GM12878 (cell line): ENCODE results near the gene RERE. TPM values are rescaled to one million over a fixed set of nuclear protein-coding genes. Genes with fewer than 3 reads are reported as not detected.

Source experiments
- ATAC-seq: fragments of 200-7000 bp; cut with Tn5 transposase; 3 replicates; pipeline ENCODE4 v1.9.1; 2020; ENCODE audit warnings: mild to moderate bottlenecking, moderate library complexity
- BruUV-seq: library from RNA; stranded (reverse); fragments of 400-500 nt; replicated peaks from 2 replicates; lab custom pipeline; 2021; lab: Mats Ljungman, UMichigan
- CTCF ChIA-PET: fragments of 300-600 bp; sonication (Branson Sonifier 250); formaldehyde crosslinking; extraction: SDS; loops from one replicate; lab custom pipeline; 2021; ENCODE audit warnings: inconsistent platforms; lab: Yijun Ruan, JAX
- POLR2A ChIA-PET: fragments of 350-600 bp; formaldehyde crosslinking; extraction: SDS; loops from one replicate; lab custom pipeline; 2021; ENCODE audit warnings: inconsistent platforms; lab: Charles Lee
- RAD21 ChIA-PET: fragments of 300-600 bp; sonication (Branson Sonifier 250); formaldehyde crosslinking; loops from one replicate; lab custom pipeline; 2023; ENCODE audit warnings: antibody characterized with exemption; ENCODE audit not compliant: unreplicated experiment; lab: Charles Lee
- SMC1A ChIA-PET: fragments of 300-600 bp; sonication (Branson Sonifier 250); formaldehyde crosslinking; loops from one replicate; lab custom pipeline; 2023; ENCODE audit not compliant: unreplicated experiment, uncharacterized antibody; lab: Charles Lee
- DNase-seq: peaks from one replicate; pipeline ENCODE4 v3.0.0-alpha.2; 2011; ENCODE audit warnings: low read depth, low spot score
- FAIRE-seq: peaks from 3 replicates; lab custom pipeline; 2011; peaks lifted over from hg19 to GRCh38; lab: Jason Lieb, UNC
- H2AFZ ChIP-seq: 2 replicates; pipeline ENCODE4 v1.6.0; 2011; ENCODE audit warnings: low read depth, low read length, control low read depth; ENCODE audit not compliant: control insufficient read depth
- H3K27ac ChIP-seq: 2 replicates; pipeline ENCODE4 v1.5.1; 2011; ENCODE audit warnings: control low read depth; ENCODE audit not compliant: control insufficient read depth, insufficient read depth
- H3K27me3 ChIP-seq, 2 experiments: replicated peaks in 1 of 2; 2 replicates each; pipeline versions ENCODE4 v1.6.0 to v1.6.1; 2011; ENCODE audit warnings: low read length in 1 of 2; ENCODE audit not compliant: control insufficient read depth in 2 of 2, insufficient read depth in 2 of 2
- H3K36me3 ChIP-seq, 2 experiments: 2 replicates each; pipeline ENCODE4 v1.5.1; 2011; ENCODE audit warnings: low read length in 1 of 2; ENCODE audit not compliant: control insufficient read depth in 2 of 2, insufficient read depth in 2 of 2
- H3K4me1 ChIP-seq: 2 replicates; pipeline ENCODE4 v1.6.1; 2011; ENCODE audit warnings: mild to moderate bottlenecking, low read length, moderate library complexity, mixed read lengths; ENCODE audit not compliant: control insufficient read depth, insufficient read depth
- H3K4me2 ChIP-seq: 2 replicates; pipeline ENCODE4 v1.6.0; 2011; ENCODE audit warnings: control low read depth; ENCODE audit not compliant: control insufficient read depth, insufficient read depth
- H3K4me3 ChIP-seq: fragments of 200-600 bp; sonication (generic); 2 replicates; pipeline ENCODE4 v1.5.1; 2016
- H3K79me2 ChIP-seq: 2 replicates; pipeline ENCODE4 v1.6.0; 2011; ENCODE audit warnings: low read length; ENCODE audit not compliant: control insufficient read depth, insufficient read depth
- H3K9ac ChIP-seq: 2 replicates; pipeline ENCODE4 v1.8.0; 2011; ENCODE audit warnings: low read length, control low read depth, mixed read lengths; ENCODE audit not compliant: control insufficient read depth, insufficient read depth
- H3K9me3 ChIP-seq: replicated peaks from 3 replicates; pipeline ENCODE4 v1.5.1; 2011; ENCODE audit warnings: mild to moderate bottlenecking, low read length; ENCODE audit not compliant: control insufficient read depth, insufficient read depth
- H4K20me1 ChIP-seq: 2 replicates; pipeline ENCODE4 v1.6.0; 2011; ENCODE audit not compliant: control insufficient read depth, insufficient read depth
- BHLHE40 ChIP-seq, 2 experiments: fragments of 450-650 bp in 1 of 2; IDR thresholded peaks; 2 replicates each; pipeline ENCODE4 v1.6.1; 2011 to 2017; ENCODE audit warnings: low read depth in 2 of 2, borderline replicate concordance in 1 of 2, improper control_type of control experiment in 1 of 2, low read length in 1 of 2, mild to moderate bottlenecking in 1 of 2
- E4F1 ChIP-seq: fragments of 450-650 bp; IDR thresholded peaks from 2 replicates; pipeline ENCODE4 v1.6.1; 2018; ENCODE audit warnings: borderline replicate concordance, mild to moderate bottlenecking; ENCODE audit not compliant: partially characterized antibody
- EED ChIP-seq: sonication (generic); IDR thresholded peaks from 2 replicates; pipeline ENCODE4 v1.6.1; 2016; ENCODE audit warnings: antibody characterized with exemption, low read depth
- HDGF ChIP-seq: fragments of 450-650 bp; IDR thresholded peaks from 2 replicates; pipeline ENCODE4 v1.6.1; 2016; ENCODE audit warnings: antibody characterized with exemption
- IKZF2 ChIP-seq, 2 experiments: fragments of 450-650 bp; IDR thresholded peaks; 2 replicates each; pipeline ENCODE4 v1.6.1; 2017; ENCODE audit warnings: mild to moderate bottlenecking in 2 of 2, moderate library complexity in 2 of 2
- NR2C2 ChIP-seq: IDR thresholded peaks from 2 replicates; pipeline ENCODE4 v1.6.1; 2011; ENCODE audit warnings: borderline replicate concordance, low read depth; ENCODE audit not compliant: control insufficient read depth, insufficient read length
- POU2F2 ChIP-seq: IDR thresholded peaks from 3 replicates; pipeline ENCODE4 v1.6.1; 2011; ENCODE audit warnings: low read depth, mild to moderate bottlenecking, low read length, borderline replicate concordance
- PRDM15 ChIP-seq: fragments of 450-650 bp; formaldehyde crosslinking; IDR thresholded peaks from 2 replicates; pipeline ENCODE4 v1.4.0; 2020; ENCODE audit warnings: mild to moderate bottlenecking, moderate library complexity
- RELB ChIP-seq: fragments of 450-650 bp; IDR thresholded peaks from 2 replicates; pipeline ENCODE4 v1.6.1; 2017; ENCODE audit warnings: low read depth, mild to moderate bottlenecking, moderate library complexity
- WGBS: methylation state at CpG from one replicate; pipeline ENCODE4 v1.1.6; 2016; ENCODE audit warnings: low lambda C conversion rate; ENCODE audit not compliant: insufficient replicate concordance, insufficient coverage; ENCODE audit errors: missing lambda C conversion rate; 5-methylcytosine and 5-hydroxymethylcytosine counted together
- in situ Hi-C: fragments of 300-500 bp; cut with MboI; formaldehyde crosslinking; loops from 9 replicates; pipeline ENCODE4 v1.14.3; 2018; ENCODE audit warnings: mixed read lengths
- intact Hi-C: fragments of 100-400 bp; cut with micrococcal nuclease; formaldehyde crosslinking; loops from one replicate; pipeline ENCODE4 v1.14.2; 2022; ENCODE audit not compliant: unreplicated experiment
- polyA plus RNA-seq, 11 experiments: library from polyadenylated mRNA; depleted of rRNA in 4 of 11; unstranded in 6 of 11; stranded (reverse) in 5 of 11; fragments of >200 nt; fragmentation: Nextera tagmentation in 4 of 11; fragmentation: Illumina TruSeq in 1 of 11; extraction: Ambion mirVana in 4 of 11; extraction: Trizol in 1 of 11; gene quantifications; 1 replicate in 1 of 11; 2 replicates in 10 of 11; pipeline versions ENCODE4 v1.2.1 to v1.2.3, GENCODE V29; 2011 to 2016; ENCODE audit warnings: inconsistent platforms in 2 of 11, missing spikeins in 2 of 11, low read depth in 1 of 11
- total RNA-seq, 4 experiments: library from RNA; depleted of rRNA in 3 of 4; stranded (reverse); fragments of >200 nt in 3 of 4; fragmentation: Illumina TruSeq in 1 of 4; extraction: Trizol in 1 of 4; gene quantifications; 2 replicates each; pipeline versions ENCODE4 v1.2.1 to v1.2.3, GENCODE V29; 2013 to 2021

The RERE gene
- total and polyA plus RNA-seq, 10 of the 15 experiments (the other 5 are each of a cell fraction or from before 2014, with no cell fraction given): 5.2 to 60.5 (median 20.2) TPM

GRCh38 chr1:8510041-8510823 is 307.2 kb downstream of the RERE start:
- SMC1A ChIA-PET: interaction anchor here (0.8 to 2.7 kb wide), 25 partner anchors 9 to 216 kb away, joined by 3 to 12 read pairs (median 4); no protein-coding TSS in a partner anchor
- POLR2A ChIA-PET: interaction anchor here (0.5 to 1.2 kb wide), 4 partner anchors 11 to 516 kb away, joined by 3 to 5 read pairs (median 3); no protein-coding TSS in a partner anchor
- RAD21 ChIA-PET: interaction anchor here (0.8 to 2.6 kb wide), 10 partner anchors 16 to 161 kb away, joined by 3 to 9 read pairs (median 4); no protein-coding TSS in a partner anchor
- Histone ChIP-seq H3K27ac (peak overlapping the region; percentile 60), H3K9ac (peak overlapping the region; percentile 0), H3K79me2 (peaks cover 2% of the 10 kb centered on the region), H3K9me3 (no peaks in the 10 kb centered on the region), H2AFZ (peak overlapping the region; percentile 22), H3K4me3 (peak overlapping the region; percentile 52; the same call in 1 of the 2 replicates), H3K36me3 (peaks cover 0 to 3% of the 10 kb centered on the region in 2 experiments; a peak in 2 of 4 replicates), H3K27me3 (no peaks in the 10 kb centered on the region), H4K20me1 (no peaks in the 10 kb centered on the region), H3K4me2 (peak overlapping the region; percentile 72), H3K4me1 (peaks cover 16% of the 10 kb centered on the region)
- whole genome bisulfite sequencing: 5% methylated on average over 9 of the region's 9 CpGs
- DNase-seq (no peak), FAIRE-seq (no peak), ATAC-seq (peak; percentile 85)
- TF ChIP-seq PRDM15: no peak
- TF ChIP-seq BHLHE40 (IDR thresholded peaks at IDR 0.05; ENCODE audit: borderline replicate concordance in 1 of 2, low read depth in 2 of 2, low read length in 1 of 2): no peak
- peak; percentile 56; the same call in 1 of the 2 replicates for TF ChIP-seq RELB
- TF ChIP-seq POU2F2: 0 out of 3 replicates have a peak, but pooled peaks have one; percentile 19
- TF ChIP-seq HDGF: peak; percentile 60; the same call in 1 of the 2 replicates
- no peak for TF ChIP-seq E4F1
- peak; percentile 10 to 24; a peak in 1 of 4 replicates for TF ChIP-seq IKZF2 (IDR thresholded peaks at IDR 0.05)
- peak; percentile 44; the same call in 1 of the 2 replicates for TF ChIP-seq EED
- TF ChIP-seq NR2C2: no peak
- in situ Hi-C loops: no loop called here
- intact Hi-C loops: no loop called here
- CTCF ChIA-PET: interaction anchor here (0.7 to 5.1 kb wide), 9 partner anchors 11 to 339 kb away, joined by 3 to 30 read pairs (median 3); no protein-coding TSS in a partner anchor
- no TSS peak for BruUV-seq
